OCI-LY3 (cell line): ENCODE results near the gene SWSAP1.
A peak's percentile ranks its signal among the peaks of the same experiment; 100 is the strongest.
"Not testable (repeated sequence)": the region's sequence is repeated elsewhere in the genome, so short reads cannot be mapped to it uniquely, and the experiment has no call there.

Experiments used
- H2AFZ ChIP-seq: fragments of 200-600, 300-600 bp; shearing (Covaris generic); 2 replicates; pipeline ENCODE4 v1.6.0; 2014; ENCODE audit warnings: antibody characterized with exemption, low read depth, low read length
- H3K27ac ChIP-seq: fragments of 200-600, 300-600 bp; sonication (generic); 2 replicates; pipeline ENCODE4 v1.5.1; 2014; ENCODE audit warnings: mild to moderate bottlenecking, low read length, moderate library complexity, mixed read lengths
- H3K27me3 ChIP-seq: fragments of 200-600, 300-600 bp; sonication (generic); 2 replicates; pipeline ENCODE4 v1.6.1; 2014; ENCODE audit warnings: low read depth, low read length, mixed read lengths
- H3K36me3 ChIP-seq: fragments of 200-600, 300-600 bp; sonication (generic); replicated peaks from 2 replicates; pipeline ENCODE3; 2014; ENCODE audit warnings: low read depth, low read length, mixed read lengths
- H3K4me1 ChIP-seq: fragments of 300-600, 200-600 bp; sonication (generic); 2 replicates; pipeline ENCODE4 v1.6.1; 2014; ENCODE audit warnings: low read length, mixed read lengths
- H3K4me2 ChIP-seq: fragments of 200-600, 300-600 bp; sonication (generic); 2 replicates; pipeline ENCODE4 v1.6.1; 2014; ENCODE audit warnings: low read length, mixed read lengths
- H3K4me3 ChIP-seq: fragments of 300-600, 200-600 bp; sonication (generic); 2 replicates; pipeline ENCODE4 v1.5.1; 2014; ENCODE audit warnings: antibody characterized with exemption, mild to moderate bottlenecking, low read length, moderate library complexity
- H3K79me2 ChIP-seq: fragments of 300-600, 200-600 bp; shearing (Covaris generic); 2 replicates; pipeline ENCODE4 v1.6.1; 2014; ENCODE audit warnings: mild to moderate bottlenecking, low read length, mixed read lengths
- H3K9ac ChIP-seq: fragments of 300-600, 200-600 bp; shearing (Covaris generic); 2 replicates; pipeline ENCODE4 v1.6.0; 2014; ENCODE audit warnings: mild to moderate bottlenecking, low read length, moderate library complexity
- H3K9me3 ChIP-seq: fragments of 200-600, 300-600 bp; shearing (Covaris generic); 2 replicates; pipeline ENCODE4 v1.6.1; 2014; ENCODE audit warnings: low read length, mixed read lengths; ENCODE audit not compliant: insufficient read depth
- H4K20me1 ChIP-seq: fragments of 200-600, 300-600 bp; sonication (generic); 2 replicates; pipeline ENCODE4 v1.6.1; 2016; ENCODE audit warnings: low read length, mixed read lengths; ENCODE audit not compliant: insufficient read depth
- CTCF ChIP-seq: fragments of 200-600, 300-600 bp; sonication (generic); IDR thresholded peaks from 2 replicates; pipeline ENCODE4 v1.5.1; 2014; ENCODE audit warnings: antibody characterized with exemption, low read length, low read depth
- EZH2phosphoT487 ChIP-seq: fragments of 200-600 bp; shearing (Covaris generic); IDR thresholded peaks from 2 replicates; pipeline ENCODE4 v1.6.1; 2018; ENCODE audit warnings: antibody characterized with exemption, mixed run types, low read depth

The SWSAP1 gene

DNA sequence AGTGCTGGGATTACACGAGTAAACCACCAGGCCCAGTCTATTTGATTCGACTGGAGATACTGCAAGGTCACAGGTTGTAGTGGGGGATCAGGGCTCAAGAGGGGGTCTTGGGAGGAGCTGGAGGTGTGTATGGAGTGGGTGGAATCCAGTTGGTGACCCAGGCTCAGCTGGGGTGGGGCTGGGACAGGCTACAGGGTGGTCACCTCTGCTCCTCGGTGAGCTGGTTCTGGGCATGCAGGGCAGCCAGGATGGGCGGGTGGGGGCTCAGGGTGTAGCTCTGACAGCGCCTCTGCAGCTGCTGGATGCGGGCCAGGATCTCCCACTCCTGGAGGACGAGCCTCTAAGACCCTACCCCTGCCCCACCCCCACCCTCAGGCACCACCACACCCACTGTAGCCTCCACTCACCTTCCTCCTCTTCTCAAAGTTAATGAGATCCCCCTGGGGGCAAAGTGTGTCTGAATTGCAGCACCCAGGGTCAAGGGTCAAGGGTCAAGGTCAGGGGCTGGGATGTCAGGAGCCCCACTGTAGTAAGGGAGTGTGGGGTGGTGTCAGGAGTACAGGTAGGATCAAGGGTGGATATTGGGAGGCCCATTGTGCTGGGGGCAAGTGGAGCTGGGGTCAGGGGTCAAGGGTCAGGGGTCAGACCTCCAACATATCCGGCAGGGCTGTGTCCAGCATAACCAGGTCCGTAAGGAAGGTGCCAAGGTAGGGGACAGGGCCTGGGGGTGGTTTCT is 27.5 kb downstream of the SWSAP1 start:
- Histone ChIP-seq H3K27me3 (no peaks in the 10 kb centered on the region), H3K27ac (no peak overlapping the region), H3K4me3 (no peak overlapping the region), H2AFZ (no peak overlapping the region), H3K79me2 (no peaks in the 10 kb centered on the region), H3K36me3 (no peaks in the 10 kb centered on the region), H3K9me3 (no peaks in the 10 kb centered on the region), H4K20me1 (no peaks in the 10 kb centered on the region), H3K9ac (no peak overlapping the region), H3K4me1 (no peaks in the 10 kb centered on the region), H3K4me2 (no peak overlapping the region)
- no peak for TF ChIP-seq CTCF
- no peak for TF ChIP-seq EZH2phosphoT487

DNA sequence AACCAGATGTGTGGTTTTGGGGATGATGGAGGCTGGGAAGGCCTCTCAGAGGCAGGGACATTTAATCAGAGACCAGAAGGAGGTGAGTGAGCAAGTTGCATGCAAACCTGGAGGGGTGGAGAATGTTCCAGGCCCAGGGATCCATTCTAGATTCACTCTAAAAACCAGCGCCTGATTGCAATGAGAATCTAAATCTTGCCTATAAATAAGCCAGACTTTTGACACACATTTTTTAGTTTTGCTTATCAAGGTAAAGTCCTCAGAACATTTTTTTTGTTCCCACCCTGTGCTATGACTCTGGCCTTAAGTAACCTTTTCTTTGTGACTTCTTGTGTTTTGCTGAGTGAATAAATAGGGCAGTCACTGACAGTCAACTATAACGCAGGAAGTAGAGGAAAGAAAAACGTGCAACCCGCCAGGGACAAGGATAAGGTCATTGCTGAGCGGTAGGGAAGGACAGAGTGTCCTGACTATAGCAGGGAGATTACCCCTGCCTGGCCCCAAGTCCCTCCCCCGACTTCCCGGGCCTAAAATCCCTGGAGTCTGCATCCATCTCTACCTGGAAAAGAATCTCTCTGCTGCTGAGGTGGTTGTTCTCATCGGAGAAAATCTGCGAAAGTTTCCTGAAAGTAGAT is 30.2 kb downstream of the SWSAP1 start:
- H3K36me3 ChIP-seq, result no peaks in the 10 kb centered on the region
- H3K4me2 ChIP-seq, result no peak overlapping the region
- H3K27ac ChIP-seq, result no peak overlapping the region
- no peaks in the 10 kb centered on the region for H3K4me1 ChIP-seq
- no peaks in the 10 kb centered on the region for H3K27me3 ChIP-seq
- H3K4me3 ChIP-seq, result no peak overlapping the region
- no peaks in the 10 kb centered on the region for H4K20me1 ChIP-seq
- no peak for TF ChIP-seq EZH2phosphoT487
- no peak for TF ChIP-seq CTCF
- no peaks in the 10 kb centered on the region for H3K9me3 ChIP-seq
- no peaks in the 10 kb centered on the region for H3K79me2 ChIP-seq
- no peak overlapping the region for H2AFZ ChIP-seq
- H3K9ac ChIP-seq, result no peak overlapping the region

DNA sequence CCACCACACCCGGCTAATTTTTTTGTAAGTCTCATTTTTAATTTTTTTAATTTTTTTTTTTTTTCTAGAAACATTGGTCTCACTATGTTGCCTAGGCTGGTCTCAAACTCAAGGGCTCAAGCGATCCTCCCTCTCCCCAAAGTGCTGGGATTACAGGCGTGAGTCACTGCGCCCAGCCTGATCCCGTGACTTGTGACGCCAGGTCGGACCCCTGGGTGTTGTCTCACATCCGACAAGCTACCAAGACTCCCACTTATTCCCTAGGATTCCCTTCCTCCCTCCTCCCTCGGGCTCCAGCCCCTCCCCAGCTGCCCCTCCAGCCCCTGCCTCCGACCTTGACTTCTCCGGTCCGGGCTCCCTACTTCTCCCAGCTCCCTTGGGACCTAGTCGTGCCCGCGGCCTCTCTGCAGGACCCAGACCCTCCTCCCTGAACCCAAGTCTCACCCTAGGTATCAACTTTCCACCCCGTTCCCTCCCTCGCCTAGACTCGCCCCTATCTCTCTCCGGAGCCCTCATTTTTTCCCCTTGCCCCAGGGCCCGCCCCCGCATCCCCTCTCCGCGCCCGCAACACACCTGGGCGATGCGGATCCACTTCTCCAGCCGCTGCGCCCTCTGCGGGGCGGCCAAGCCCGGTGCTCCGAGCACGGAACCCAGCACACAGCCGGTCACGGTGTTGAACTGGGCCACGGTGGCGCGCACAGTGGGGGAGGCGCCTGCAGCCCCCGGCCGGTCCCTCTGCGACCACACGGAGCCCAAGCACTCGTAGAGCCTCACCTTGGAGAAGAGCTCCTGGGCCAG is 31.6 kb downstream of the SWSAP1 start:
- H4K20me1 ChIP-seq, result no peaks in the 10 kb centered on the region
- no peaks in the 10 kb centered on the region for H3K79me2 ChIP-seq
- 0 out of 2 replicates have a peak overlapping the region, but pooled peaks have one; percentile 6 for H3K4me2 ChIP-seq
- H3K9ac ChIP-seq, result no peak overlapping the region
- H2AFZ ChIP-seq, result no peak overlapping the region
- no peaks in the 10 kb centered on the region for H3K27me3 ChIP-seq
- TF ChIP-seq EZH2phosphoT487 (no peak), CTCF (peak; percentile 14; the same call in 1 of the 2 replicates)
- no peak overlapping the region for H3K27ac ChIP-seq
- H3K4me1 ChIP-seq, result no peaks in the 10 kb centered on the region
- H3K9me3 ChIP-seq, result no peaks in the 10 kb centered on the region
- no peaks in the 10 kb centered on the region for H3K36me3 ChIP-seq
- H3K4me3 ChIP-seq, result no peak overlapping the region

DNA sequence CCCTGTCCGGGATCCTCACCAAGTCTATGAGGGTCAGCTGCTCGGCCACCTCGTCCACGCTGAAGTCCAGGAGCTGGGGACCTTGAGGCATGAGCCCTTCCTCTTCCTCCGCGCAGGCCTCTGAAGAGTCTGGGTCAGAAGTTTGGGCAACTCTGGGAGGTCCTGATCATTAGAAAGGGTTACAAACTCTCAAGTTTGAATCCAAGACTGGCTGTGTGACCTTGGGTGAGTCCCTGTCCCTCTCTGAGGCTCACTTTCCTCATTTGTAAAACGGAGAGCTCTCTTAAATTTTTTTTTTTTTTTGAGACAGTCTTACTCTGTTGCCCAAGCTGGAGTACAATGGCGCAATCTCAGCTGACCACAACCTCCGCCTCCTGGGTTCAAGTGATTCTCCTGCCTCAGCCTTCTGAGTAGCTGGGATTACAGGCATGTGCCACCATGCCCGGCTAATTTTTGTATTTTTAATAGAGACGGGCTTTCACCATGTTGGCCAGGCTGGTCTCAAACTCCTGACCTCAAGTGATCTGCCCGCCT is 32.3 kb downstream of the SWSAP1 start:
- H3K79me2 ChIP-seq, H3K9me3 ChIP-seq, H3K36me3 ChIP-seq, H3K9ac ChIP-seq, H3K4me3 ChIP-seq, H3K27me3 ChIP-seq, H4K20me1 ChIP-seq, H3K4me1 ChIP-seq, H3K4me2 ChIP-seq, H2AFZ ChIP-seq, H3K27ac ChIP-seq: not testable (repeated sequence)
